Neural cell (in vitro differentiated cells): ENCODE data around the gene FAXDC2. TPM values are rescaled to one million over a fixed set of nuclear protein-coding genes. Genes with fewer than 3 reads are reported as not detected.

Experiments
- H2AFZ ChIP-seq: fragments of 200-600, 300-800 bp; sonication (generic), shearing (Covaris generic); 2 replicates; pipeline ENCODE4 v1.6.0; 2014; ENCODE audit warnings: low read depth, mild to moderate bottlenecking, antibody characterized with exemption, low read length, moderate library complexity
- H3F3A ChIP-seq: fragments of 200-600 bp; shearing (Covaris generic); 2 replicates; pipeline ENCODE4 v1.6.1; 2016; ENCODE audit warnings: mild to moderate bottlenecking, moderate library complexity, mixed read lengths, antibody characterized with exemption, low read length; ENCODE audit not compliant: insufficient read depth, poor library complexity, severe bottlenecking
- H3K27ac ChIP-seq: fragments of 200-600, 300-800 bp; sonication (generic), shearing (Covaris generic); 2 replicates; pipeline ENCODE4 v1.5.1; 2014; ENCODE audit warnings: mild to moderate bottlenecking, low read length, moderate library complexity
- H3K27me3 ChIP-seq: fragments of 300-800, 200-600 bp; sonication (generic), shearing (Covaris generic); 2 replicates; pipeline ENCODE4 v1.6.0; 2014; ENCODE audit warnings: mild to moderate bottlenecking, low read depth, low read length, moderate library complexity; ENCODE audit not compliant: insufficient read depth
- H3K36me3 ChIP-seq: fragments of 300-800, 200-600 bp; sonication (generic), shearing (Covaris generic); 2 replicates; pipeline ENCODE4 v1.5.1; 2014; ENCODE audit warnings: mild to moderate bottlenecking, antibody characterized with exemption, low read length, moderate library complexity; ENCODE audit not compliant: insufficient read depth
- H3K4me2 ChIP-seq: fragments of 300-800, 200-600 bp; sonication (generic), shearing (Covaris generic); 2 replicates; pipeline ENCODE4 v1.6.0; 2014; ENCODE audit warnings: mild to moderate bottlenecking, low read length
- H3K4me3 ChIP-seq: fragments of 300-800, 200-600 bp; sonication (generic), shearing (Covaris generic); 2 replicates; pipeline ENCODE4 v1.5.1; 2014; ENCODE audit warnings: mild to moderate bottlenecking, low read length, moderate library complexity
- H3K79me2 ChIP-seq: fragments of 200-600 bp; shearing (Covaris generic); replicated peaks from 2 replicates; pipeline ENCODE4 v1.6.0; 2014; ENCODE audit warnings: mild to moderate bottlenecking, low read length, moderate library complexity; ENCODE audit not compliant: insufficient read depth
- H3K9ac ChIP-seq: fragments of 300-800, 200-600 bp; sonication (generic), shearing (Covaris generic); 2 replicates; pipeline ENCODE4 v1.6.1; 2016; ENCODE audit warnings: mild to moderate bottlenecking, low read length, mixed read lengths
- H3K9me2 ChIP-seq: fragments of 200-600 bp; shearing (Covaris generic); 2 replicates; pipeline ENCODE4 v1.6.1; 2016; ENCODE audit warnings: mild to moderate bottlenecking, low read length, mixed read lengths; ENCODE audit not compliant: insufficient read depth
- H3K9me3 ChIP-seq: fragments of 200-600, 300-800 bp; sonication (generic), shearing (Covaris generic); 2 replicates; pipeline ENCODE4 v1.6.1; 2016; ENCODE audit warnings: mild to moderate bottlenecking, mixed run types, low read length, moderate library complexity, mixed read lengths
- H4K20me1 ChIP-seq: fragments of 200-600 bp; shearing (Covaris generic); 2 replicates; pipeline ENCODE4 v1.6.1; 2016; ENCODE audit warnings: mild to moderate bottlenecking, mixed run types; ENCODE audit not compliant: insufficient read depth
- CTCF ChIP-seq: fragments of 450-650 bp; IDR thresholded peaks from 2 replicates; pipeline ENCODE4 v1.5.1; 2014; ENCODE audit warnings: antibody characterized with exemption, mild to moderate bottlenecking, moderate library complexity; ENCODE audit not compliant: poor library complexity, severe bottlenecking
- EP300 ChIP-seq: fragments of 450-650 bp; conservative IDR thresholded peaks from 2 replicates; pipeline ENCODE4 v1.6.1; 2014; ENCODE audit warnings: antibody characterized with exemption, mild to moderate bottlenecking, moderate library complexity; ENCODE audit not compliant: poor library complexity, severe bottlenecking
- EZH2 ChIP-seq: fragments of 200-600, 300-800 bp; shearing (Covaris generic), sonication (generic); IDR thresholded peaks from 2 replicates; pipeline ENCODE4 v1.6.1; 2014; ENCODE audit warnings: antibody characterized with exemption, low read length, borderline replicate concordance, mild to moderate bottlenecking; ENCODE audit not compliant: insufficient read depth, poor library complexity, severe bottlenecking
- MXI1 ChIP-seq: fragments of 450-650 bp; conservative IDR thresholded peaks from 2 replicates; pipeline ENCODE4 v1.6.1; 2014; ENCODE audit warnings: antibody characterized with exemption, mild to moderate bottlenecking; ENCODE audit not compliant: poor library complexity, severe bottlenecking
- POLR2AphosphoS5 ChIP-seq: IDR thresholded peaks from 2 replicates; pipeline ENCODE4 v1.6.1; 2012
- RAD21 ChIP-seq: fragments of 450-650 bp; conservative IDR thresholded peaks from 2 replicates; pipeline ENCODE4 v1.6.1; 2014; ENCODE audit warnings: antibody characterized with exemption, mild to moderate bottlenecking, moderate library complexity
- REST ChIP-seq: IDR thresholded peaks from 2 replicates; pipeline ENCODE4 v1.6.1; 2012; ENCODE audit warnings: borderline replicate concordance
- SMC3 ChIP-seq: fragments of 450-650 bp; conservative IDR thresholded peaks from 2 replicates; pipeline ENCODE4 v1.6.1; 2014; ENCODE audit warnings: antibody characterized with exemption, mild to moderate bottlenecking, moderate library complexity; ENCODE audit not compliant: poor library complexity
- TAF1 ChIP-seq: IDR thresholded peaks from 2 replicates; pipeline ENCODE4 v1.6.1; 2012; ENCODE audit warnings: low read depth
- polyA plus RNA-seq: library from polyadenylated mRNA; depleted of rRNA; stranded (reverse); fragments of >200 nt; gene quantifications from 2 replicates; pipeline ENCODE4 v1.2.3, GENCODE V29; 2014

FAXDC2 gene
- polyA plus RNA-seq, 1 donor from 2014 or later, result 0.12 TPM

GRCh38 chr5:154830219-154830595 is 20.2 kb downstream of the FAXDC2 start:
- no peaks in the 10 kb centered on the region for H3K79me2 ChIP-seq
- no peak overlapping the region for H3K4me3 ChIP-seq
- H3K4me2 ChIP-seq, result no peak overlapping the region
- no peak overlapping the region for H3K9ac ChIP-seq
- no peak overlapping the region for H3K27ac ChIP-seq
- H3K9me3 ChIP-seq, result no peaks in the 10 kb centered on the region
- H3F3A ChIP-seq, result no peaks in the 10 kb centered on the region
- no peaks in the 10 kb centered on the region for H3K36me3 ChIP-seq
- TF ChIP-seq EZH2 (no peak), EP300 (no peak), POLR2AphosphoS5 (no peak), RAD21 (no peak), REST (no peak), MXI1 (no peak), CTCF (no peak), SMC3 (no peak), TAF1 (no peak)
- H3K27me3 ChIP-seq, result no peaks in the 10 kb centered on the region
- H3K9me2 ChIP-seq, result no peaks in the 10 kb centered on the region
- H4K20me1 ChIP-seq, result no peaks in the 10 kb centered on the region
- H2AFZ ChIP-seq, result no peak overlapping the region

DNA sequence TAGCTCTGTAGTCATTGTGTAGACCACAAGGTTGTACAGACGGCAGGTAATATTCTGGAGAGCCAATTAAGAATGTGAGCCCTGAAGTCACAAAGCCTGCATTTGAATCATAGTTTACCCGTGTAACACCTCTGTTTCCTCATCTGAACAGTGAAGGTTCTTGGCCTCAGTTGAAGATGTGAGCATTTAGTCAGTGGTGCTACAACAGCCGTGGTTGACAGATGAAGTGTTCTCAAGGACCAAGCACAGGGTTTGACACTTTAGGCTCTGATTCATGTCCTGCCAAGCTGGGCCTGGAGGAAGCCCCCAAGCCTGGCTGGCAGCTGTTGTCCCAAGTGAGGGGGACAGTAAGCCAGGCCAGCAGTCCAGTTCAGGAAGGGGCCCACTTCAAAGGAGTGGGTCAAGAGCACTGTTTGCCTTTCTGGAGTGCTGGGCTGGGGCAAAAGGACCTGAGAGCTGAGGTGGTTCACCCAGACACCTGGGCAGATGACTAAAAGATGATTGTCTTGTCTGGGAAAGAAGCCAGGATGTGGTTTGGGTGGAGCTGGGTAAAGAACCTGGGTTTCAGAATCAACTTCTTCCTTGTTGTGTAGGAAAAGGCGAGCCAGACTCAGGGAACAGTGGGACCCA is 20.7 kb downstream of the FAXDC2 start:
- Histone ChIP-seq H2AFZ (no peak overlapping the region), H3K4me3 (no peak overlapping the region), H3K27ac (no peak overlapping the region), H3K4me2 (no peak overlapping the region), H3K79me2 (no peaks in the 10 kb centered on the region), H3K27me3 (no peaks in the 10 kb centered on the region), H3F3A (no peaks in the 10 kb centered on the region), H3K9me2 (no peaks in the 10 kb centered on the region), H4K20me1 (no peaks in the 10 kb centered on the region), H3K9ac (no peak overlapping the region), H3K36me3 (no peaks in the 10 kb centered on the region), H3K9me3 (no peaks in the 10 kb centered on the region)
- TF ChIP-seq MXI1 (no peak), CTCF (no peak)
